SH-SY5Y (cell line): ENCODE measurements around the gene RNF168.

Source experiments
- GATA2 ChIP-seq: IDR thresholded peaks from 2 replicates; pipeline ENCODE4 v1.6.1; 2011; ENCODE audit warnings: mild to moderate bottlenecking, low read depth, low read length
- GATA3 ChIP-seq: IDR thresholded peaks from 2 replicates; pipeline ENCODE4 v1.6.1; 2011; ENCODE audit warnings: low read depth, mild to moderate bottlenecking, low read length, moderate library complexity

DNA sequence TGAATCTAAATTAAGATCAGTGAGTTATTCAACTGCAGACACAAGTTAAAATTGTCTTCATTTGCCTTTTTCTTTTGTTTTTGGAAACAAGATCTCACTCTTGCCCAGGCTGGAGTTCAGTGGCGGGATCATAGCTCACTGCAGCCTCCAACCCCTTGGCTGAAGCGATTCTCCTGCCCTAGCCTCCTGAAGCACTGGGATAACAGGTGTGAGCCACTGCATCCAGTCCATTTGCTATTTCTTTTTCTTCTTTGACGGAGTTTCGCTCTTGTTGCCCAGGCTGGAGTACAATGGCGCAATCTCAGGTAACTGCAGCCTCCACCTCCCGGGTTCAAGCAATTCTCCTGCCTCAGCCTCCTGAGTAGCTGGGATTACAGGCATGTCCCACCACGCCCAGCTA, 10.3 kb downstream of the RNF168 start:
- TF ChIP-seq GATA2 = no peak
- no peak for TF ChIP-seq GATA3
